PFSK-1 (cell line): ENCODE data around the gene GRIK1.

Experiments
- POLR2AphosphoS5 ChIP-seq: IDR thresholded peaks from 2 replicates; pipeline ENCODE4 v1.6.1; 2012; ENCODE audit warnings: low read depth, mild to moderate bottlenecking, control low read depth, low read length, moderate library complexity
- SIN3A ChIP-seq: IDR thresholded peaks from 2 replicates; pipeline ENCODE4 v1.6.1; 2012; ENCODE audit warnings: mild to moderate bottlenecking, low read length, moderate library complexity, borderline replicate concordance; ENCODE audit not compliant: insufficient read depth
- TAF1 ChIP-seq: IDR thresholded peaks from 2 replicates; pipeline ENCODE4 v1.6.1; 2012; ENCODE audit warnings: low read length, control low read depth, borderline replicate concordance; ENCODE audit not compliant: insufficient read depth
- TF ChIP-seq, protein P1 (sequence below), 2 experiments: IDR thresholded peaks; 2 replicates each; pipeline versions ENCODE4 v1.6.1 to v1.8.0; 2011 to 2012; ENCODE audit warnings: low read depth in 2 of 2, low read length in 2 of 2, control low read depth in 1 of 2, inconsistent platforms in 1 of 2, mild to moderate bottlenecking in 1 of 2, moderate library complexity in 1 of 2; ENCODE audit not compliant: insufficient read depth in 1 of 2

- TF ChIP-seq, protein P1, sequence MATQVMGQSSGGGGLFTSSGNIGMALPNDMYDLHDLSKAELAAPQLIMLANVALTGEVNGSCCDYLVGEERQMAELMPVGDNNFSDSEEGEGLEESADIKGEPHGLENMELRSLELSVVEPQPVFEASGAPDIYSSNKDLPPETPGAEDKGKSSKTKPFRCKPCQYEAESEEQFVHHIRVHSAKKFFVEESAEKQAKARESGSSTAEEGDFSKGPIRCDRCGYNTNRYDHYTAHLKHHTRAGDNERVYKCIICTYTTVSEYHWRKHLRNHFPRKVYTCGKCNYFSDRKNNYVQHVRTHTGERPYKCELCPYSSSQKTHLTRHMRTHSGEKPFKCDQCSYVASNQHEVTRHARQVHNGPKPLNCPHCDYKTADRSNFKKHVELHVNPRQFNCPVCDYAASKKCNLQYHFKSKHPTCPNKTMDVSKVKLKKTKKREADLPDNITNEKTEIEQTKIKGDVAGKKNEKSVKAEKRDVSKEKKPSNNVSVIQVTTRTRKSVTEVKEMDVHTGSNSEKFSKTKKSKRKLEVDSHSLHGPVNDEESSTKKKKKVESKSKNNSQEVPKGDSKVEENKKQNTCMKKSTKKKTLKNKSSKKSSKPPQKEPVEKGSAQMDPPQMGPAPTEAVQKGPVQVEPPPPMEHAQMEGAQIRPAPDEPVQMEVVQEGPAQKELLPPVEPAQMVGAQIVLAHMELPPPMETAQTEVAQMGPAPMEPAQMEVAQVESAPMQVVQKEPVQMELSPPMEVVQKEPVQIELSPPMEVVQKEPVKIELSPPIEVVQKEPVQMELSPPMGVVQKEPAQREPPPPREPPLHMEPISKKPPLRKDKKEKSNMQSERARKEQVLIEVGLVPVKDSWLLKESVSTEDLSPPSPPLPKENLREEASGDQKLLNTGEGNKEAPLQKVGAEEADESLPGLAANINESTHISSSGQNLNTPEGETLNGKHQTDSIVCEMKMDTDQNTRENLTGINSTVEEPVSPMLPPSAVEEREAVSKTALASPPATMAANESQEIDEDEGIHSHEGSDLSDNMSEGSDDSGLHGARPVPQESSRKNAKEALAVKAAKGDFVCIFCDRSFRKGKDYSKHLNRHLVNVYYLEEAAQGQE (IDR thresholded peaks at IDR 0.05; ENCODE audit: insufficient read depth in 1 of 2, low read depth in 2 of 2, low read length in 2 of 2), result no peak
- no peak for TF ChIP-seq POLR2AphosphoS5
- TF ChIP-seq SIN3A, result no peak
- TF ChIP-seq TAF1, result no peak
These were observed 142.6 kb downstream of the GRIK1 start for GRCh38 chr21:29797155-29797554.
